ENCODE results near the gene GOLM1. TPM values are rescaled to one million over a fixed set of nuclear protein-coding genes. Genes with fewer than 3 reads are reported as not detected.
"Not testable (repeated sequence)": the region's sequence is repeated elsewhere in the genome, so short reads cannot be mapped to it uniquely, and the experiment has no call there.

The GOLM1 gene
- total and polyA plus RNA-seq, 7 donors, result 9.2 to 187 (median 14.3) TPM

- intact Hi-C loops (cut with DNase I), result no loop called here
- no peaks in the 10 kb centered on the region for H3K9me3 ChIP-seq
- TF ChIP-seq POLR2AphosphoS5 (IDR thresholded peaks at IDR 0.05), result no peak
- no peak for TF ChIP-seq CTCF (IDR thresholded peaks at IDR 0.05)
- no peak for TF ChIP-seq EP300 (IDR thresholded peaks at IDR 0.05)
- no peak for TF ChIP-seq POLR2A (IDR thresholded peaks at IDR 0.05)
- 93 to 95% methylated on average over 13 of the region's 13 CpGs for WGBS, 2 donors
- no peaks in the 10 kb centered on the region for H3K27me3 ChIP-seq
- H3K36me3 ChIP-seq, result no peaks in the 10 kb centered on the region
- no peak for DNase-seq
- H3K27ac ChIP-seq, result no peak overlapping the region
- no peaks in the 10 kb centered on the region for H3K4me1 ChIP-seq
- H3K4me3 ChIP-seq, result no peak overlapping the region
Measured at GRCh38 chr9:86057491-86057890, 41.9 kb downstream of the GOLM1 start.

DNA sequence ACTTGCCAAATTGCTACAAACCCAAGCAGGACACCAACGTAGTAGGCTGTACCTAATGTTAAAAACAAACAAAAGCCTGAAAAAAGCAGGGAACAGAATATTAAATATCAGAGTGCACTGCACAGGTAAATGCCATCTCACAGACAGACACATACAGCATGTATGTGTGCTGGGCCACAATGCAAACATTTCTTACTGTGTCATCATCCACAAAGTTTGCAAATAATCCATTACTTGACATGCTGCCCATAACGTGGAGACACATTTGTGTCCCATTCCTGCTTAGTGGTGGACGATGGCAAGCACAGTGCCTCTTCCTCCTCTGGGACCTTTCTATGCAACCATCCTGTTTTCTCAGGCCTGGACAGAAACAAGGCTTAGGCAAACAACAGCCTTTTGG is 44.7 kb downstream of the GOLM1 start:
- intact Hi-C loops (cut with DNase I), result no loop called here

DNA sequence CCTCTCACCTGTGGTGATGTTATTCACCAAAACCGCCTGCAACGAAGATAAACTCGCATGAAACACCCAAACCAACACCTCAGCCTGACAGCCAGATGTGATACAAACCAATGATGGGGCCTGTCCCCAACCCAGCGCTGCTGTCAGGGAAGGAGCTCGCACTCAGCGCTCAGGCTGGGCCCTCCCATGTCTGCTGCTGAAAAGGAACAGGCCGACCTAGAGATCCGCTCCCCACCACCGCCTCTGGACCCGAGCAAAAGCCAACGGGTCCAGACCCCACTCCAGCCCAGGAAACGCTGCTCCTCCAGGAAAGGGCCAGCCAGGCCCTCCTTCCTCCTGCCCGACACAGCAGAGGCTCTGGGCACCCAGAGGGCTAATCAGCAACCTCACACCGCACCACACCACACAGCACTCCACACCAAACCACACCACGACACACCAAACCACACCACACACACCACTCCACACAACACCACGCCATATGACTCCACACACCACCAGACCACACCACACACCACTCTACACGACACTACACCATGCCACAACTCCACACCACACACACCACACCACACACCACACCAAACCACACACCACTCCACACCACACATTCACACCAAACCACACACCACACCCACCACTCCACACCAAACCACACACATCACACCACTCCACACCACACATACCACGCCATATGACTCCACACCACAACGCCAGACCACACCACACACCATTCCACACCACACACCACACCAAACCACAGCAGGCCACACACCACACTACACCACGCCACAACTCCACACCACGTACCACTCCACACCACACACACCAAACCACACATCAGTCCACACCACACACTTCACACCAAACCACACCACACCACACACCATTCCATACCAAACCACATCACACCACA is 46.5 kb downstream of the GOLM1 start:
- TF ChIP-seq CTCF (IDR thresholded peaks at IDR 0.05), result no peak
- TF ChIP-seq EP300 (IDR thresholded peaks at IDR 0.05), result no peak
- no peak for TF ChIP-seq POLR2AphosphoS5 (IDR thresholded peaks at IDR 0.05)
- no peak for TF ChIP-seq POLR2A (IDR thresholded peaks at IDR 0.05)
- no peak overlapping the region for H3K4me3 ChIP-seq
- H3K27me3 ChIP-seq, result no peaks in the 10 kb centered on the region
- WGBS, 2 donors, result 90 to 92% methylated on average over 21 of the region's 21 CpGs
- DNase-seq, result no peak
- no peak overlapping the region for H3K27ac ChIP-seq
- intact Hi-C loops (cut with DNase I), result no loop called here
- H3K9me3 ChIP-seq, result no peaks in the 10 kb centered on the region
- H3K36me3 ChIP-seq, result no peaks in the 10 kb centered on the region
- no peaks in the 10 kb centered on the region for H3K4me1 ChIP-seq

More for the DNA sequence above, 44.7 kb downstream of the GOLM1 start:
- WGBS, 2 donors, result 78 to 85% methylated on average over 3 of the region's 3 CpGs
- no peaks in the 10 kb centered on the region for H3K27me3 ChIP-seq
- no peaks in the 10 kb centered on the region for H3K4me1 ChIP-seq
- no peak for DNase-seq
- H3K36me3 ChIP-seq, result no peaks in the 10 kb centered on the region
- TF ChIP-seq POLR2A (IDR thresholded peaks at IDR 0.05) (no peak), POLR2AphosphoS5 (IDR thresholded peaks at IDR 0.05) (no peak), CTCF (IDR thresholded peaks at IDR 0.05) (no peak), EP300 (IDR thresholded peaks at IDR 0.05) (no peak)
- H3K27ac ChIP-seq, result no peak overlapping the region
- H3K4me3 ChIP-seq, result no peak overlapping the region
- no peaks in the 10 kb centered on the region for H3K9me3 ChIP-seq

DNA sequence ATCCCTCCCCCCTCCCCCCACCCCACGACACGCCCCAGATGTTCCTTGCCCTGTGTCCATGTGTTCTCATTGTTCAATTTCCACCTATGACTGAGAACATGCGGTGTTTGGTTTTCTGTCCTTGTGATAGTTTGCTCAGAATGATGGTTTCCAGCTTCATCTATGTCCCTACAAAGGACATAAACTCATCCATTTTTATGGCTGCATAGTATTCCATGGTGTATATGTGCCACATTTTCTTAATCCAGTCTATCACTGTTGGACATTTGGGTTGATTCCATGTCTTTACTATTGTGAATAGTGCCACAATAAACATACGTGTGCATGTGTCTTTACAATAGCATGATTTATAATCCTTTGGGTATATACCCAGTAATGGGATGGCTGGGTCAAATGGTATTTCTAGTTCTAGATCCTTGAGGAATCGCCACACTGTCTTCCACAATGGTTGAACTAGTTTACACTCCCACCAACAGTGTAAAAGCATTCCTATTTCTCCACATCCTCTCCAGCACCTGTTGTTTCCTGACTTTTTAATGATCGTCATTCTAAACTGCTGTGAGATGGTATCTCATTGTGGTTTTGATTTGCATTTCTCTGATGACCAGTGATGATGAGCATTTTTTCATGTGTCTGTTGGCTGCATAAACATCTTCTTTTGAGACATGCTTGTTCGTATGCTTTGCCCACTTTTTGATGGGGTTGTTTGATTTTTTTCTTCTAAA is 51.2 kb downstream of the GOLM1 start:
- intact Hi-C loops (cut with DNase I); H3K9me3 ChIP-seq; DNase-seq; H3K4me3 ChIP-seq; H3K4me1 ChIP-seq; H3K27ac ChIP-seq; H3K36me3 ChIP-seq; H3K27me3 ChIP-seq: not testable (repeated sequence)
- WGBS, 2 donors, result 88 to 91% methylated on average over 6 of the region's 7 CpGs

DNA sequence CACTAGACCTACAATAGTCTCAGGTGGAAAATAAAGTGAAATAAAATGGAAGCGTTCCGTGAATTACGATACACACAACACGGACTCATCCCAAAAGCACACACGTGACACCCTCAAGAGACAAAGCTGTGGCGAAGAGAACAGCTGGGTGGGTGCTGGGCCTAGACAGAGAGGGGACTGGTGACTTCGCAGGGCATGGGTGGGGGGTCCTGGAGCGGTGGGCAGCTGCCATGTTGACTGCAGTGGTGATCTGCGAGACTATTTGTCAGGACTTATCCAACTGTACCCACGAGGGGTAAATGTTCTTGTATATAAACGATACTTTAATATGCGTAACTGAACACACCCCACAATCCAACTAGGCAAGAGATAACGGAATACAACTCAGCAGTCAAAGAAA is 52.0 kb downstream of the GOLM1 start:
- H3K4me3 ChIP-seq, result no peak overlapping the region
- no peaks in the 10 kb centered on the region for H3K27me3 ChIP-seq
- TF ChIP-seq POLR2AphosphoS5 (IDR thresholded peaks at IDR 0.05), result no peak
- TF ChIP-seq EP300 (IDR thresholded peaks at IDR 0.05), result no peak
- H3K4me1 ChIP-seq, result no peaks in the 10 kb centered on the region
- 91 to 94% methylated on average over 13 of the region's 13 CpGs for WGBS, 2 donors
- intact Hi-C loops (cut with DNase I), result no loop called here
- no peak for DNase-seq
- H3K27ac ChIP-seq, result no peak overlapping the region
- no peaks in the 10 kb centered on the region for H3K36me3 ChIP-seq
- H3K9me3 ChIP-seq, result no peaks in the 10 kb centered on the region

Measured in sigmoid colon (tissue), 7 donors.